ENCODE data around the gene KRT9.

DNA sequence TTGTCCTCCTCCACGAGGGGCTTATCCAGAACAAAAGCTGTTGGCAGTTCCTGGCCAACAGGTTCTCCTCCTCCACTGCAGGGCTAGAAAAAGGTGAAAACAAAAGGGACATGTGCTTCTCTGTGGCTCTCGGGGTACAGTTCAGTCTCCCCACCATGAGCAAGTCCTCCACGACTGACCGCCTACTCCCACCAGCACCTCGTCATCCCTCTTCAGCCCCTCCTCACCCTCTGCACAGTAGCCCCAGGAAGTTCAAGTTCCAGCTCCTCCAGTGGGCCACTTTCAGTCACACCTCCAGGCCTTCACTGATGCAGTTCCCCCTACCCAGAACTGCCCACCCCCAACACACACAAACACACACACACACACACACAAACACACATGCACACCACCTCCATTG lies 19.4 kb downstream of the KRT9 start:
- TF ChIP-seq HDGF (IDR thresholded peaks at IDR 0.05; ENCODE audit: borderline replicate concordance) (no peak), BHLHE40 (IDR thresholded peaks at IDR 0.05; ENCODE audit: borderline replicate concordance) (no peak), FOXM1 (IDR thresholded peaks at IDR 0.05; ENCODE audit: borderline replicate concordance) (no peak), ELF4 (IDR thresholded peaks at IDR 0.05) (no peak), SUZ12 (IDR thresholded peaks at IDR 0.05) (no peak)

Data from HEK293T (cell line).